NCI-H146 treated with DMSO at 0.1 percent for 48 hours (cell line): ENCODE results near the gene DPP7.

Experiments
- DNase-seq: peaks from one replicate; lab custom pipeline; 2025; ENCODE audit not compliant: unreplicated experiment; lab: John Stamatoyannopoulos, UW

DPP7 gene

GRCh38 chr9:137114613-137115393, at the start of gene DPP7:
DPP7 (minus strand) TSS chr9:137114733; CDS start chr9:137114713, 20 bp downstream.
- peak; percentile 6 for DNase-seq

- DNase-seq = no peak
These were observed 49.3 kb upstream of the DPP7 start for GRCh38 chr9:137163805-137164204.

- no peak for DNase-seq
These were observed 48.8 kb upstream of the DPP7 start for GRCh38 chr9:137163365-137163715.

- DNase-seq = no peak
These were observed 48.2 kb upstream of the DPP7 start for GRCh38 chr9:137162505-137163364.

GRCh38 chr9:137161558-137162486, 47.3 kb upstream of the DPP7 start:
- peak; percentile 46 for DNase-seq

- no peak for DNase-seq
These were observed 46.4 kb upstream of the DPP7 start for GRCh38 chr9:137160716-137161557.

- DNase-seq = no peak
These were observed 45.5 kb upstream of the DPP7 start for GRCh38 chr9:137160054-137160425.

GRCh38 chr9:137159105-137160053, 44.8 kb upstream of the DPP7 start:
- no peak for DNase-seq

GRCh38 chr9:137158625-137159024, 44.1 kb upstream of the DPP7 start:
- DNase-seq = no peak

GRCh38 chr9:137157618-137158415, 43.3 kb upstream of the DPP7 start:
- no peak for DNase-seq

GRCh38 chr9:137156567-137157375, 42.2 kb upstream of the DPP7 start:
- no peak for DNase-seq

- no peak for DNase-seq
These were observed 38.4 kb upstream of the DPP7 start for GRCh38 chr9:137152844-137153405.

GRCh38 chr9:137150617-137151457, 36.3 kb upstream of the DPP7 start:
- DNase-seq = peak; percentile 84

- no peak for DNase-seq
These were observed 35.5 kb upstream of the DPP7 start for GRCh38 chr9:137149942-137150616.

- DNase-seq = no peak
These were observed 34.8 kb upstream of the DPP7 start for GRCh38 chr9:137149363-137149762.

- no peak for DNase-seq
These were observed 34.1 kb upstream of the DPP7 start for GRCh38 chr9:137148661-137149060.
